Measurements from ENCODE around the gene DLGAP1. TPM values are rescaled to one million over a fixed set of nuclear protein-coding genes. Genes with fewer than 3 reads are reported as not detected.

DLGAP1 gene
- total and polyA plus RNA-seq, 2 of the 8 experiments (the other 6 are each of a cell fraction or from before 2014, with no cell fraction given), result 11.8 to 16.9 TPM

- Histone ChIP-seq H3K23ac (ENCODE audit: insufficient read length) (no peak overlapping the region), H3K4me3 (ENCODE audit: extremely low read depth in 1 of 4, insufficient read depth in 2 of 4, low read depth in 3 of 4, low read length in 4 of 4) (no peak overlapping the region), H2BK120ac (replicated peaks; ENCODE audit: low read depth, low read length) (no peak overlapping the region), H2BK5ac (ENCODE audit: low read depth, low read length) (no peak overlapping the region), H3K23me2 (ENCODE audit: low read depth, low read length) (no peaks in the 10 kb centered on the region), H3K4me2 (ENCODE audit: insufficient read depth in 1 of 2, low read depth in 2 of 2, low read length in 2 of 2) (no peak overlapping the region), H2BK15ac (ENCODE audit: low read length) (no peak overlapping the region), H3K79me2 (ENCODE audit: control insufficient read depth in 1 of 2, insufficient read depth in 2 of 2, low read length in 2 of 2) (no peaks in the 10 kb centered on the region), H4K8ac (ENCODE audit: extremely low read depth, insufficient read depth, low read length) (no peak overlapping the region), H3K9me3 (ENCODE audit: insufficient read depth in 2 of 2, low read depth in 1 of 2, low read length in 1 of 2) (no peaks in the 10 kb centered on the region), H4K20me1 (replicated peaks in 1 of 2; ENCODE audit: control insufficient read depth in 1 of 2, insufficient read depth in 2 of 2, low read length in 2 of 2) (peaks cover 0 to 1% of the 10 kb centered on the region in 2 experiments), H3K14ac (ENCODE audit: insufficient read length) (no peak overlapping the region), H3K9ac (replicated peaks in 1 of 4; ENCODE audit: extremely low read depth in 1 of 4, low read depth in 3 of 4, low read length in 3 of 4) (no peak overlapping the region), H4K91ac (replicated peaks; ENCODE audit: insufficient read length, low read length) (no peak overlapping the region), H3K27ac (ENCODE audit: low read depth, low read length) (no peak overlapping the region), H3K36me3 (ENCODE audit: control insufficient read depth in 2 of 4, insufficient read depth in 4 of 4, low read length in 3 of 4) (no peaks in the 10 kb centered on the region), H4K5ac (ENCODE audit: insufficient read length, low read depth, low read length) (no peak overlapping the region), H2AK5ac (ENCODE audit: low read depth, low read length) (no peak overlapping the region), H3K27me3 (replicated peaks in 1 of 4; ENCODE audit: control insufficient read depth in 3 of 4, extremely low read depth in 1 of 4, insufficient read depth in 3 of 4, low read length in 3 of 4) (no peaks in the 10 kb centered on the region), H3K18ac (ENCODE audit: extremely low read depth, low read length) (no peak overlapping the region), H2BK20ac (ENCODE audit: low read length) (no peak overlapping the region), H2AFZ (ENCODE audit: low read length) (no peak overlapping the region), H3K4ac (replicated peaks; ENCODE audit: insufficient read length, low read depth, low read length) (no peak overlapping the region), H3K79me1 (ENCODE audit: low read depth, low read length) (no peaks in the 10 kb centered on the region), H3K56ac (replicated peaks; ENCODE audit: insufficient read length, low read depth, low read length) (no peak overlapping the region), H2BK12ac (ENCODE audit: low read depth, low read length) (no peak overlapping the region), H3K4me1 (replicated peaks in 1 of 4; ENCODE audit: control insufficient read depth in 3 of 4, insufficient read depth in 4 of 4, low read length in 3 of 4) (no peaks in the 10 kb centered on the region; a peak in 1 of 7 replicates)
- FAIRE-seq, result no peak
- ChIA-PET POLR2A (ENCODE audit: partially characterized antibody) (no interaction called here), CTCF (ENCODE audit: partially characterized antibody) (interaction anchor here (0.9 to 1.5 kb wide), 3 partner anchors 12 to 51 kb away, joined by 3 to 6 read pairs (median 3); no protein-coding TSS in a partner anchor)
- 89% methylated on average over 2 of the region's 2 CpGs; no CpG with 5 or more reads in 1 of the 2 experiments for WGBS, 2 experiments (ENCODE audit: extremely low coverage in 1 of 2, insufficient coverage in 1 of 2, insufficient read length in 1 of 2, insufficient replicate concordance in 2 of 2, low coverage in 1 of 2, low lambda C conversion rate in 2 of 2, missing lambda C conversion rate in 1 of 2)
- no peak for DNase-seq (ENCODE audit: low read depth in 1 of 2, low spot score in 2 of 2)
- no peak for TF ChIP-seq SIN3A (conservative IDR thresholded peaks at IDR 0.05 in 1 of 2, IDR thresholded peaks at IDR 0.05 in 1 of 2; ENCODE audit: low read depth in 1 of 2, low read length in 2 of 2)
- no peak for TF ChIP-seq JUND (IDR thresholded peaks at IDR 0.05; ENCODE audit: low read length)
- TF ChIP-seq HDAC2 (IDR thresholded peaks at IDR 0.05; ENCODE audit: borderline replicate concordance in 1 of 2, low read depth in 2 of 2, low read length in 2 of 2), result no peak
- TF ChIP-seq JUN (IDR thresholded peaks at IDR 0.05; ENCODE audit: low read depth, low read length), result no peak
- no peak for TF ChIP-seq GTF2F1 (IDR thresholded peaks at IDR 0.05; ENCODE audit: borderline replicate concordance, low read depth, low read length)
- no peak for TF ChIP-seq KDM4A (IDR thresholded peaks at IDR 0.05; ENCODE audit: low read depth, low read length, severe bottlenecking)
- no peak for TF ChIP-seq NANOG (IDR thresholded peaks at IDR 0.05; ENCODE audit: insufficient read depth, low read depth, low read length, poor library complexity, severe bottlenecking)
- TF ChIP-seq ATF3 (IDR thresholded peaks at IDR 0.05; ENCODE audit: insufficient read depth, low read depth, low read length), result no peak
- no peak for TF ChIP-seq SUZ12 (IDR thresholded peaks at IDR 0.05; ENCODE audit: low read length)
Measured at GRCh38 chr18:3920832-3921231, 534.3 kb downstream of the DLGAP1 start.
